ENCODE results near the gene PRKCH.

Gene PRKCH

GRCh38 chr14:61350427-61351270, 29.3 kb downstream of the PRKCH start:
- FAIRE-seq: peak; percentile 64
- no peak for TF ChIP-seq POU2F2 (IDR thresholded peaks at IDR 0.05; ENCODE audit: low read depth, low read length)
- no peak for TF ChIP-seq TAF1 (IDR thresholded peaks at IDR 0.05; ENCODE audit: low read depth, low read length)
- TF ChIP-seq POLR2A (IDR thresholded peaks at IDR 0.05; ENCODE audit: low read depth, low read length): no peak
- TF ChIP-seq SPI1 (IDR thresholded peaks at IDR 0.05; ENCODE audit: low read depth, low read length): peak; percentile 40; the same call in 1 of the 2 replicates
- no peak for TF ChIP-seq PAX5 (IDR thresholded peaks at IDR 0.05; ENCODE audit: insufficient read depth, low read length, severe bottlenecking)
- TF ChIP-seq POLR2AphosphoS5 (IDR thresholded peaks at IDR 0.05; ENCODE audit: low read depth, low read length): no peak
- DNase-seq (ENCODE audit: insufficient read length, low spot score): no peak

GRCh38 chr14:61351477-61351876, 30.1 kb downstream of the PRKCH start:
- no peak for TF ChIP-seq PAX5 (IDR thresholded peaks at IDR 0.05; ENCODE audit: insufficient read depth, low read length, severe bottlenecking)
- FAIRE-seq (no peak), DNase-seq (ENCODE audit: insufficient read length, low spot score) (no peak)

- TF ChIP-seq POU2F2 (IDR thresholded peaks at IDR 0.05; ENCODE audit: low read depth, low read length) (no peak), PAX5 (IDR thresholded peaks at IDR 0.05; ENCODE audit: insufficient read depth, low read length, severe bottlenecking) (no peak), POLR2AphosphoS5 (IDR thresholded peaks at IDR 0.05; ENCODE audit: low read depth, low read length) (no peak), SPI1 (IDR thresholded peaks at IDR 0.05; ENCODE audit: low read depth, low read length) (peak; percentile 70)
- DNase-seq (ENCODE audit: insufficient read length, low spot score) (no peak), FAIRE-seq (no peak)
Measured at GRCh38 chr14:61355892-61356325, 34.5 kb downstream of the PRKCH start.

- FAIRE-seq (no peak), DNase-seq (ENCODE audit: insufficient read length, low spot score) (no peak)
- TF ChIP-seq PAX5 (IDR thresholded peaks at IDR 0.05; ENCODE audit: insufficient read depth, low read length, severe bottlenecking): no peak
- no peak for TF ChIP-seq POLR2A (IDR thresholded peaks at IDR 0.05; ENCODE audit: low read depth, low read length)
- no peak for TF ChIP-seq POU2F2 (IDR thresholded peaks at IDR 0.05; ENCODE audit: low read depth, low read length)
- TF ChIP-seq SPI1 (IDR thresholded peaks at IDR 0.05; ENCODE audit: low read depth, low read length): no peak
- no peak for TF ChIP-seq POLR2AphosphoS5 (IDR thresholded peaks at IDR 0.05; ENCODE audit: low read depth, low read length)
- no peak for TF ChIP-seq TAF1 (IDR thresholded peaks at IDR 0.05; ENCODE audit: low read depth, low read length)
Measured at GRCh38 chr14:61357123-61357522, 35.7 kb downstream of the PRKCH start.

- TF ChIP-seq POLR2A (IDR thresholded peaks at IDR 0.05; ENCODE audit: low read depth, low read length) (no peak), POU2F2 (IDR thresholded peaks at IDR 0.05; ENCODE audit: low read depth, low read length) (no peak), SPI1 (IDR thresholded peaks at IDR 0.05; ENCODE audit: low read depth, low read length) (no peak), TAF1 (IDR thresholded peaks at IDR 0.05; ENCODE audit: low read depth, low read length) (no peak), POLR2AphosphoS5 (IDR thresholded peaks at IDR 0.05; ENCODE audit: low read depth, low read length) (no peak), PAX5 (IDR thresholded peaks at IDR 0.05; ENCODE audit: insufficient read depth, low read length, severe bottlenecking) (no peak)
- FAIRE-seq (peak; percentile 77), DNase-seq (ENCODE audit: insufficient read length, low spot score) (no peak)
Measured at GRCh38 chr14:61358554-61359226, 37.3 kb downstream of the PRKCH start.

GRCh38 chr14:61360796-61361525, 39.6 kb downstream of the PRKCH start:
- no peak for DNase-seq (ENCODE audit: insufficient read length, low spot score)
- TF ChIP-seq TAF1 (IDR thresholded peaks at IDR 0.05; ENCODE audit: low read depth, low read length): no peak
- FAIRE-seq: no peak

- no peak for DNase-seq (ENCODE audit: insufficient read length, low spot score)
- FAIRE-seq: no peak
- no peak for TF ChIP-seq POLR2AphosphoS5 (IDR thresholded peaks at IDR 0.05; ENCODE audit: low read depth, low read length)
- no peak for TF ChIP-seq TAF1 (IDR thresholded peaks at IDR 0.05; ENCODE audit: low read depth, low read length)
- TF ChIP-seq PAX5 (IDR thresholded peaks at IDR 0.05; ENCODE audit: insufficient read depth, low read length, severe bottlenecking): no peak
- no peak for TF ChIP-seq POU2F2 (IDR thresholded peaks at IDR 0.05; ENCODE audit: low read depth, low read length)
- no peak for TF ChIP-seq SPI1 (IDR thresholded peaks at IDR 0.05; ENCODE audit: low read depth, low read length)
- TF ChIP-seq POLR2A (IDR thresholded peaks at IDR 0.05; ENCODE audit: low read depth, low read length): no peak
Measured at GRCh38 chr14:61362072-61362750, 40.8 kb downstream of the PRKCH start.

GRCh38 chr14:61364243-61364642, 42.9 kb downstream of the PRKCH start:
- TF ChIP-seq TAF1 (IDR thresholded peaks at IDR 0.05; ENCODE audit: low read depth, low read length) (no peak), POLR2AphosphoS5 (IDR thresholded peaks at IDR 0.05; ENCODE audit: low read depth, low read length) (no peak), PAX5 (IDR thresholded peaks at IDR 0.05; ENCODE audit: insufficient read depth, low read length, severe bottlenecking) (no peak), SPI1 (IDR thresholded peaks at IDR 0.05; ENCODE audit: low read depth, low read length) (no peak), POU2F2 (IDR thresholded peaks at IDR 0.05; ENCODE audit: low read depth, low read length) (no peak), POLR2A (IDR thresholded peaks at IDR 0.05; ENCODE audit: low read depth, low read length) (no peak)
- no peak for DNase-seq (ENCODE audit: insufficient read length, low spot score)
- FAIRE-seq: peak; percentile 79

GRCh38 chr14:61365667-61366212, 44.4 kb downstream of the PRKCH start:
- DNase-seq (ENCODE audit: insufficient read length, low spot score) (no peak), FAIRE-seq (peak; percentile 56)
- peak; percentile 76 for TF ChIP-seq SPI1 (IDR thresholded peaks at IDR 0.05; ENCODE audit: low read depth, low read length)
- no peak for TF ChIP-seq POLR2A (IDR thresholded peaks at IDR 0.05; ENCODE audit: low read depth, low read length)
